Umbilical cord (tissue), 2 donors: ENCODE measurements around the gene MTO1. TPM values are rescaled to one million over a fixed set of nuclear protein-coding genes. Genes with fewer than 3 reads are reported as not detected.
A peak's percentile ranks its signal among the peaks of the same experiment; 100 is the strongest.
"Not testable (repeated sequence)": the region's sequence is repeated elsewhere in the genome, so short reads cannot be mapped to it uniquely, and the experiment has no call there.

ENCODE experiments used
- DNase-seq: peaks from one replicate; pipeline ENCODE4 v3.0.0-alpha.2; 2015; ENCODE audit warnings: low spot score
- total RNA-seq: library from RNA; depleted of rRNA; stranded (reverse); fragments of >200 nt; gene quantifications from one replicate; pipeline ENCODE4 v1.2.3, GENCODE V29; 2014; ENCODE audit warnings: low replicate concordance; ENCODE audit not compliant: insufficient read depth

Gene MTO1
- 18.5 TPM for total RNA-seq

GRCh38 chr6:73461537-73462350 is at the start of gene MTO1:
MTO1 (plus strand) TSS chr6:73461737; CDS start chr6:73461855, 118 bp downstream.
- peak; percentile 96 for DNase-seq

- DNase-seq, result no peak
Measured at GRCh38 chr6:73413102-73413501, 48.4 kb upstream of the MTO1 start.

- peak; percentile 48 for DNase-seq
Measured at GRCh38 chr6:73418081-73418741, 43.3 kb upstream of the MTO1 start.

- DNase-seq, result no peak
Measured at GRCh38 chr6:73421534-73421933, 40.0 kb upstream of the MTO1 start.

- no peak for DNase-seq
Measured at GRCh38 chr6:73435236-73435635, 26.3 kb upstream of the MTO1 start.

- no peak for DNase-seq
Measured at GRCh38 chr6:73443555-73443954, 18.0 kb upstream of the MTO1 start.

GRCh38 chr6:73451223-73452106 is 10.1 kb upstream of the MTO1 start:
- DNase-seq, result peak; percentile 47

- DNase-seq, result peak; percentile 84
Measured at GRCh38 chr6:73452107-73452461, 9.5 kb upstream of the MTO1 start, which contains the start of gene CGAS. CGAS (minus strand) TSS chr6:73452297; CDS start chr6:73452181, 116 bp downstream.

- no peak for DNase-seq
Measured at GRCh38 chr6:73455865-73456629, 5.5 kb upstream of the MTO1 start.

GRCh38 chr6:73459474-73459873 is 2.1 kb upstream of the MTO1 start:
- DNase-seq, result not testable (repeated sequence)

GRCh38 chr6:73460056-73460455 is 1.5 kb upstream of the MTO1 start:
- no peak for DNase-seq

GRCh38 chr6:73471686-73472290 is 10.3 kb downstream of the MTO1 start:
- no peak for DNase-seq

- no peak for DNase-seq
Measured at GRCh38 chr6:73476723-73477122, 15.2 kb downstream of the MTO1 start.

- DNase-seq, result no peak
Measured at GRCh38 chr6:73477407-73477806, 15.9 kb downstream of the MTO1 start.

- DNase-seq, result no peak
Measured at GRCh38 chr6:73481969-73482368, 20.4 kb downstream of the MTO1 start.

GRCh38 chr6:73484438-73484837 is 22.9 kb downstream of the MTO1 start:
- DNase-seq, result no peak

- no peak for DNase-seq
Measured at GRCh38 chr6:73487473-73487872, 25.9 kb downstream of the MTO1 start.

- peak; percentile 66 for DNase-seq
Measured at GRCh38 chr6:73491377-73491776, 29.8 kb downstream of the MTO1 start.

- no peak for DNase-seq
Measured at GRCh38 chr6:73497915-73498314, 36.4 kb downstream of the MTO1 start.

- DNase-seq, result no peak
Measured at GRCh38 chr6:73503027-73503772, 41.7 kb downstream of the MTO1 start.
